Measurements from ENCODE around the gene BCAN.
"Not testable (repeated sequence)": the region's sequence is repeated elsewhere in the genome, so short reads cannot be mapped to it uniquely, and the experiment has no call there.

BCAN gene

GRCh38 chr1:156615946-156616345 is 26.0 kb upstream of the BCAN start:
- DNase-seq (ENCODE audit: low read depth in 2 of 2): no peak

GRCh38 chr1:156616463-156616862 is 25.5 kb upstream of the BCAN start:
- DNase-seq (ENCODE audit: low read depth in 2 of 2): no peak

GRCh38 chr1:156618853-156619581 is 22.9 kb upstream of the BCAN start, which contains the start of gene HAPLN2:
HAPLN2 (plus strand) TSS chr1:156619415; CDS start chr1:156623491, 4,076 bp downstream.
- DNase-seq (ENCODE audit: low read depth in 2 of 2): no peak

GRCh38 chr1:156619582-156619955 is 22.3 kb upstream of the BCAN start:
- DNase-seq (ENCODE audit: low read depth in 2 of 2): no peak

- DNase-seq (ENCODE audit: low read depth in 2 of 2): no peak
These were observed 19.2 kb upstream of the BCAN start for GRCh38 chr1:156622581-156623297.

- peak in 1 of 2 donors; percentile 40 for DNase-seq (ENCODE audit: low read depth in 2 of 2)
These were observed 17.7 kb upstream of the BCAN start for GRCh38 chr1:156623946-156624813.

- DNase-seq (ENCODE audit: low read depth in 2 of 2): no peak
These were observed 17.0 kb upstream of the BCAN start for GRCh38 chr1:156624814-156625435.

GRCh38 chr1:156625436-156626078 is 16.4 kb upstream of the BCAN start:
- DNase-seq (ENCODE audit: low read depth in 2 of 2): peak; percentile 44 to 52

- no peak for DNase-seq (ENCODE audit: low read depth in 2 of 2)
These were observed 15.9 kb upstream of the BCAN start for GRCh38 chr1:156626079-156626438.

- DNase-seq (ENCODE audit: low read depth in 2 of 2): no peak
These were observed 14.5 kb upstream of the BCAN start for GRCh38 chr1:156627313-156627880.

GRCh38 chr1:156629823-156630449 is 12.0 kb upstream of the BCAN start:
- no peak for DNase-seq (ENCODE audit: low read depth in 2 of 2)

- not testable (repeated sequence) for DNase-seq (ENCODE audit: low read depth in 2 of 2)
These were observed 10.8 kb upstream of the BCAN start for GRCh38 chr1:156631152-156631551.

- no peak for DNase-seq (ENCODE audit: low read depth in 2 of 2)
These were observed 9.6 kb upstream of the BCAN start for GRCh38 chr1:156632355-156632754.

- no peak for DNase-seq (ENCODE audit: low read depth in 2 of 2)
These were observed 3.5 kb upstream of the BCAN start for GRCh38 chr1:156638189-156638985.

GRCh38 chr1:156639601-156640101 is 2.3 kb upstream of the BCAN start:
- DNase-seq (ENCODE audit: low read depth in 2 of 2): no peak

GRCh38 chr1:156640842-156641706 is 843 bp upstream of the BCAN start:
- DNase-seq (ENCODE audit: low read depth in 2 of 2): no peak

GRCh38 chr1:156642265-156643048 is 540 bp downstream of the BCAN start:
- DNase-seq (ENCODE audit: low read depth in 2 of 2): no peak
